Naive thymus-derived CD8-positive, alpha-beta T cell (primary cell): ENCODE results near the gene ZNF200. TPM values are rescaled to one million over a fixed set of nuclear protein-coding genes. Genes with fewer than 3 reads are reported as not detected.

Experiments used
- ATAC-seq, 2 donors: fragments of 150-1000 bp; cut with Tn5 transposase in 1 of 2; sonication (Bioruptor Pico), chemical (Tn5 transposase) in 1 of 2; 1 replicate in 1 of 2; 2 replicates in 1 of 2; pipeline ENCODE4 v1.10.0; 2021; ENCODE audit warnings: mild to moderate bottlenecking in 2 of 2, moderate library complexity in 2 of 2
- POLR2A ChIA-PET: fragments of 350-600 bp; sonication (Branson Sonifier 250); formaldehyde crosslinking; loops from one replicate; lab custom pipeline; 2021; ENCODE audit warnings: antibody characterized with exemption; lab: Charles Lee
- DNase-seq, 10 donors: peaks; one replicate each; pipeline versions ENCODE4 v3.0.0 to v3.0.0-alpha.2; 2020 to 2022
- H3K27ac Mint-ChIP-seq, 10 donors: one replicate each; pipeline ENCODE4 v1.8.0; 2020 to 2022; ENCODE audit warnings: mild to moderate bottlenecking in 10 of 10, mixed read lengths in 10 of 10, moderate library complexity in 4 of 10, inconsistent platforms in 1 of 10
- H3K27me3 Mint-ChIP-seq, 5 donors: one replicate each; pipeline ENCODE4 v1.8.0; 2021 to 2022; ENCODE audit warnings: mixed read lengths in 5 of 5
- H3K36me3 Mint-ChIP-seq, 3 donors: one replicate each; pipeline ENCODE4 v1.8.0; 2020 to 2022; ENCODE audit warnings: mixed read lengths in 3 of 3, mild to moderate bottlenecking in 2 of 3, inconsistent platforms in 1 of 3
- H3K4me1 Mint-ChIP-seq, 4 donors: one replicate each; pipeline ENCODE4 v1.8.0; 2021 to 2022; ENCODE audit warnings: mixed read lengths in 4 of 4
- H3K4me3 Mint-ChIP-seq, 10 donors: one replicate each; pipeline ENCODE4 v1.8.0; 2020 to 2022; ENCODE audit warnings: mild to moderate bottlenecking in 10 of 10, mixed read lengths in 10 of 10, moderate library complexity in 6 of 10, inconsistent platforms in 1 of 10
- H3K9me3 Mint-ChIP-seq, 9 donors: one replicate each; pipeline ENCODE4 v1.8.0; 2020 to 2022; ENCODE audit warnings: mixed read lengths in 9 of 9, mild to moderate bottlenecking in 3 of 9, inconsistent platforms in 1 of 9, moderate library complexity in 1 of 9
- polyA plus RNA-seq, 3 donors: library from polyadenylated mRNA; unstranded; fragments of 300-500 nt; fragmentation: Illumina TruSeq; gene quantifications; one replicate each; pipeline ENCODE4 v1.2.3, GENCODE V29; 2021
- total RNA-seq, 8 experiments: library from RNA in 2 of 8; stranded (reverse) in 2 of 8; gene quantifications; one replicate each; pipeline ENCODE4 v1.2.3 and lab custom pipeline; 2021 to 2026

ZNF200 gene
- total and polyA plus RNA-seq, 5 experiments from 2014 or later, result 6.8 to 25.8 (median 14.3) TPM

DNA sequence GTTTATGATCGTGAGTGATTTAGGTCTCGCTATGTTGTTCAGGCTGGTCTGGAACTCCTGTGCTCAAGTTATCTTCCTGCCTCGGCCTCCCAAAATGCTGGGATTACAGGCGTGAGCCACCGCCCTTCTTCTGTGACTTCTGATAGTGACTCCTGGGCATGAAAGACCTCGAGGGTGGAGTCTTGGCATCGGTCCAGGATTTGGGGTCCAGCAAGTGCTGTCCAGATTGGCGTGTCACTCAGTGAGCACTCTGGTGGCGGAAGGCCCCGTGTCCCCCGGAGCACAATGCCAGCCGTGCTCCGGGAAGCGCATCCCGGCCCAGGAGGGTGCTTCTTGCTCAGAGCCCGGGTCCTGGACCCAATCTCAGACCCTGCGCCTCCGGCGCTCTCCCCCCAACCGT is 40.2 kb downstream of the ZNF200 start:
- Mint-ChIP-seq H3K4me3 (no peak overlapping the region), H3K4me1 (peaks cover 9 to 17% (median 12%) of the 10 kb centered on the region in 4 donors), H3K9me3 (peaks cover 0 to 13% (median 0%) of the 10 kb centered on the region in 9 donors), H3K27me3 (peaks cover 30 to 69% (median 45%) of the 10 kb centered on the region in 5 donors), H3K27ac (no peak overlapping the region), H3K36me3 (peaks cover 2 to 7% (median 4%) of the 10 kb centered on the region in 3 donors)
- ATAC-seq, result no peak
- POLR2A ChIA-PET, result interaction anchor here (0.7 kb wide), 1 partner anchor 88 kb away, joined by 4 read pairs; no protein-coding TSS in a partner anchor
- DNase-seq, result no peak

DNA sequence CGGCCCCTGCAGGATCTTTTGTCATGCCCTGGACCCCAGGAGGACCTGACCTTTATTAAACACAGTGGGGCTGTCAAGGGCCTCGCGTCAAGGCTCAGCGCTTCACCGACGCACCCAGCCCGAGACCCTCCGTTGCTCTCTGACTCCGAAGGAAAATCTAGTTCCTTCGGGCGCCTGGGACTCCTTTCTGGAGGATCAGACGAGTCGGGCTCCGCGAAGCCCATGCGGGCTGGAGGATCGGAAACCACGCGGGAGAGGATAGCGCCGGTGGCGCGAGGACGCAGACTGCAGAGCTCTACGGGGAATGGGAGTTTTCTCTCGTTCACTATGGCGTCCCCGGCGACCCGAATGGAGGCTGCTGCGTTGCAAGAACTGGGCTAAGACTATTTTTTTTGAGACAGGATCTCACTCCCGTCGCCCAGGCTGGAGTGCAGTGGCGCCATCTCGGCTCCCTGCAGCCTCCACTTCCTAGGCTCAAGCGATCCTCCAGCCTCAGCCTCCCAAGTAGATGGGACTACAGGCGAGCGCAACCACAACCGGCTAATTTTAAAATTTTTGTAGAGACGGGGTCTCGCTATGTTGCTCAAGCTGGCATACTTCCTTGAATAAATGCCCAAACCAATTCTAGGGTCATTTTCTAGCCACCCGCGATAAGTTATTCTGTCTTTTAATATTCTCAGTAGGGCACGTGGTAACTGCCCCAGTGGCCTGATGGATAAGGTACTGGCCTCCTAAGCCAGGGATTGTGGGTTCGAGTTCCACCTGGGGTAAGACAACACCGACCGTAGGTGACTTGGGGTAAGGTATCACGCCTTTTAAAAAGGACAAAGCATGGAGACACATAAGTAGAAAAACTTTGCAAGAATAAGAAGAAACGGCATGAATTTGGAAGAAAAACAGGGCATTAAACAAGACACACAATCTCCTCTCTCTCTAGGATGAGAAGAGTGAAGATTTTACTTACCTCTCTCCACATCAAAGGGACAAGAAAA is 41.4 kb downstream of the ZNF200 start:
- POLR2A ChIA-PET, result interaction anchor here (0.8 to 1.7 kb wide), 2 partner anchors 11 to 22 kb away, joined by 3 to 6 read pairs; no protein-coding TSS in a partner anchor
- Mint-ChIP-seq H3K27me3 (peaks cover 31 to 80% (median 52%) of the 10 kb centered on the region in 5 donors), H3K4me1 (peaks cover 14 to 29% (median 24%) of the 10 kb centered on the region in 4 donors), H3K4me3 (no peak overlapping the region), H3K9me3 (peaks cover 0 to 13% (median 0%) of the 10 kb centered on the region in 9 donors), H3K27ac (no peak overlapping the region), H3K36me3 (peaks cover 2 to 7% (median 4%) of the 10 kb centered on the region in 3 donors)
- ATAC-seq (no peak), DNase-seq (no peak)

DNA sequence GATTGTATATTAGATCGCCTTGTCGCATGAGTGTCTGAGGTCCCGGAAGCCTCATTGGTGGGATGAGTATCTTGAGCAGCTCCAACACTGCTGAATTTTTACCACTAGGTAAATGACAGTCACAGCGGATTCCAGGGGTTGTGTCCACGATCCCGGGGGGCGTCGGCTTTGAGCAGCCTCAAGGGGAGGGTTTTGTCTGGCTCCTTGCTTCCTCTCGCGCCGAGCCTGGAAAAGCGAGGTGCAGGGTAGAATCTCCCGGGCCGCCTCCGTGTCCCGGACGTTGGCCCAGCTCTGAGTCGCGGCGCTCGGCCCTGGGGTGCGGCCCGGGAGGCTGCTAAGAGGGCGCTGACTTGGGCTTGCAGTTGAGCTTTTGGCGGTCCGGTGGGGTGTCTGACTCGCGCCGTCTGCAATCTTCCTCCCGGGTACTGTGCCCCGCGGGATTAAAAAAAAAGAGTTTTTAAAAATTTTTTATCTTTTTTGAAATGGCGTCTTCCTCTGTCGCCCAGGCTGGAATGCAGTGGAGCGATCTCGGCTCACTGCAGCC is 42.4 kb downstream of the ZNF200 start:
- Mint-ChIP-seq H3K4me3 (no peak overlapping the region), H3K27me3 (peaks cover 31 to 82% (median 53%) of the 10 kb centered on the region in 5 donors), H3K4me1 (peaks cover 18 to 37% (median 31%) of the 10 kb centered on the region in 4 donors), H3K9me3 (peaks cover 0 to 13% (median 2%) of the 10 kb centered on the region in 9 donors), H3K27ac (no peak overlapping the region), H3K36me3 (peaks cover 2 to 7% (median 4%) of the 10 kb centered on the region in 3 donors)
- DNase-seq, result no peak
- ATAC-seq, result no peak
- POLR2A ChIA-PET, result interaction anchor here (0.6 to 1.8 kb wide), 4 partner anchors 10 to 21 kb away, joined by 3 to 8 read pairs (median 4); no protein-coding TSS in a partner anchor

GRCh38 chr16:3190949-3191353 is 44.0 kb downstream of the ZNF200 start:
- DNase-seq (peak in 3 of 10 donors; percentile 27 to 46 (median 32)), ATAC-seq (peak; percentile 31 to 49)
- Mint-ChIP-seq H3K27ac (peak overlapping the region in 8 of 10 donors; percentile 0 to 57 (median 40)), H3K27me3 (peaks cover 35 to 88% (median 63%) of the 10 kb centered on the region in 5 donors), H3K36me3 (peaks cover 2 to 7% (median 4%) of the 10 kb centered on the region in 3 donors), H3K4me3 (peak overlapping the region; percentile 15 to 74 (median 58)), H3K4me1 (peaks cover 21 to 42% (median 34%) of the 10 kb centered on the region in 4 donors), H3K9me3 (peaks cover 0 to 21% (median 2%) of the 10 kb centered on the region in 9 donors)
- POLR2A ChIA-PET, result interaction anchor here (0.7 to 1.8 kb wide), 4 partner anchors 22 to 253 kb away, joined by 3 to 8 read pairs (median 4); no protein-coding TSS in a partner anchor

GRCh38 chr16:3189869-3190268 is 45.1 kb downstream of the ZNF200 start:
- peaks cover 21 to 42% (median 34%) of the 10 kb centered on the region in 4 donors for H3K4me1 Mint-ChIP-seq
- peak overlapping the region in 8 of 10 donors; percentile 20 to 76 (median 49) for H3K27ac Mint-ChIP-seq
- H3K9me3 Mint-ChIP-seq, result peaks cover 0 to 21% (median 2%) of the 10 kb centered on the region in 9 donors
- H3K4me3 Mint-ChIP-seq, result peak overlapping the region; percentile 61 to 86 (median 77)
- ATAC-seq (no peak), DNase-seq (no peak)
- POLR2A ChIA-PET, result interaction anchor here (0.5 to 2.9 kb wide), 6 partner anchors 16 to 87 kb away, joined by 3 to 13 read pairs (median 4); no protein-coding TSS in a partner anchor
- H3K36me3 Mint-ChIP-seq, result peaks cover 2 to 7% (median 4%) of the 10 kb centered on the region in 3 donors
- peaks cover 34 to 83% (median 62%) of the 10 kb centered on the region in 5 donors for H3K27me3 Mint-ChIP-seq

DNA sequence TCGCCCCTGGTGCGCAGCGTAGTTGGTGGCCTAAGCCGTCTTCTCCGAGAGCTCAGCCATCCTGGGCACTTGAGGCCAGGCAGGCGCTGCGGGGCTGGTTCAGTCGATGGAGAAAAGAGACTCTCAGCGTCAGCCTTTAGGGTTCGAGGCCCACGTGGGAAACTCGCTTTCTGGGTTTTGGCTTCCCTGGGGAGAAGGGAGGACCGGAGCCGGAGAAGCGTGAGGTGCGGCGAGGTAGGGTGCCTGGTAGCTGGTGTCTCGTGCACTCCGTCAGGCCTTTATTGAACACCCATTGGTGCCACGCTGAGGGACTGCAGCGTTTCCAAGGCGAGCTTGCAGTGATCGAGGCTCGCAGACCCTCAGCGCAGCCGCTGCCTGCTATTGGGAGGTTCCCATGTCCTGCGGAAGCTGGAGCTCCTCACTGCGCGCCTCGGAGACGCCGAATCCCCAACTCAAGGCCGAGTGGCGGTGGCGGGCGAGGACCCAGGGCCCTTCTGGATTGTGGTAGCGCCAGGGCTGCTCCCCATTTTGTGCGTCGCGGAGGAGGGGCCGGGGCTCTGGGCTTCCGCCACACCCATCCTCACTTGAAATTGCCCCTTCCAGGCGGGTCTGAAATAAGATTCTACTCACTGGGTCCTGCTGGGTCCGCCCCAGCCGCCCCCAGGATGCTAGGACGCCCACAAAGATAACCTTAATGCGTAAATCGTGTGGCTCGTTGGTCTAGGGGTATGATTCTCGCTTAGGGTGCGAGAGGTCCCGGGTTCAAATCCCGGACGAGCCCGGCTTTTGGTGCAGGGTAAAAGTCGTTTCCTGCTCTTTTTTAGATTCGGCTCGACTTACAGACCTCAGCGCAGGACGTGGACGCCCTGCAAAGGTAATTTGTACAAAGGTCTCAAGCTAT is 45.8 kb downstream of the ZNF200 start:
- peaks cover 0 to 25% (median 2%) of the 10 kb centered on the region in 9 donors for H3K9me3 Mint-ChIP-seq
- peak overlapping the region; percentile 6 to 81 (median 46) for H3K27ac Mint-ChIP-seq
- DNase-seq, result peak in 4 of 10 donors; percentile 27 to 43 (median 35)
- ATAC-seq, result peak; percentile 41 to 46
- H3K36me3 Mint-ChIP-seq, result peaks cover 2 to 8% (median 5%) of the 10 kb centered on the region in 3 donors
- peak overlapping the region; percentile 45 to 86 (median 76) for H3K4me3 Mint-ChIP-seq
- H3K4me1 Mint-ChIP-seq, result peaks cover 20 to 46% (median 36%) of the 10 kb centered on the region in 4 donors
- POLR2A ChIA-PET, result interaction anchor here (0.6 to 2.9 kb wide), 8 partner anchors 18 to 94 kb away, joined by 3 to 13 read pairs (median 4); partner anchors contain the start of gene ZNF263
- peaks cover 31 to 81% (median 59%) of the 10 kb centered on the region in 5 donors for H3K27me3 Mint-ChIP-seq

- Mint-ChIP-seq H3K27ac (peak overlapping the region in 3 of 10 donors; percentile 40 to 76 (median 60)), H3K4me1 (peaks cover 24 to 52% (median 42%) of the 10 kb centered on the region in 4 donors)
- ATAC-seq, result no peak
Measured at GRCh38 chr16:3188675-3188924, 46.4 kb downstream of the ZNF200 start.

GRCh38 chr16:3187798-3188674 is 46.9 kb downstream of the ZNF200 start, which contains the start of gene OR1F1:
Gene OR1F1 (plus strand): TSS chr16:3188204.
- POLR2A ChIA-PET, result interaction anchor here (0.5 to 2.9 kb wide), 12 partner anchors 21 to 271 kb away, joined by 3 to 13 read pairs (median 6); partner anchors contain the start of gene ZNF200
- Mint-ChIP-seq H3K27ac (peak within 1 kb of the TSS in 9 of 10 donors; percentile 43 to 96 (median 72)), H3K9me3 (peaks cover 0 to 24% (median 2%) of the 10 kb centered on the region in 9 donors), H3K4me3 (peak within 1 kb of the TSS; percentile 65 to 86 (median 78)), H3K36me3 (peaks cover 0 to 9% (median 4%) of the 10 kb centered on the region in 3 donors), H3K4me1 (peaks cover 28 to 58% (median 47%) of the 10 kb centered on the region in 4 donors), H3K27me3 (peaks cover 29 to 81% (median 60%) of the 10 kb centered on the region in 5 donors)
- DNase-seq (peak in 9 of 10 donors; percentile 31 to 77 (median 65)), ATAC-seq (peak; percentile 47 to 68)

More at GRCh38 chr16:3188675-3188924, 46.4 kb downstream of the ZNF200 start:
- POLR2A ChIA-PET, result interaction anchor here (0.6 to 2.9 kb wide), 7 partner anchors 18 to 95 kb away, joined by 3 to 13 read pairs (median 5); partner anchors contain the start of gene ZNF263
- DNase-seq, result no peak
- peaks cover 2 to 9% (median 4%) of the 10 kb centered on the region in 3 donors for H3K36me3 Mint-ChIP-seq
- peak overlapping the region in 8 of 10 donors; percentile 73 to 86 (median 77) for H3K4me3 Mint-ChIP-seq
- H3K9me3 Mint-ChIP-seq, result peaks cover 0 to 24% (median 2%) of the 10 kb centered on the region in 9 donors
- H3K27me3 Mint-ChIP-seq, result peaks cover 28 to 81% (median 59%) of the 10 kb centered on the region in 5 donors

DNA sequence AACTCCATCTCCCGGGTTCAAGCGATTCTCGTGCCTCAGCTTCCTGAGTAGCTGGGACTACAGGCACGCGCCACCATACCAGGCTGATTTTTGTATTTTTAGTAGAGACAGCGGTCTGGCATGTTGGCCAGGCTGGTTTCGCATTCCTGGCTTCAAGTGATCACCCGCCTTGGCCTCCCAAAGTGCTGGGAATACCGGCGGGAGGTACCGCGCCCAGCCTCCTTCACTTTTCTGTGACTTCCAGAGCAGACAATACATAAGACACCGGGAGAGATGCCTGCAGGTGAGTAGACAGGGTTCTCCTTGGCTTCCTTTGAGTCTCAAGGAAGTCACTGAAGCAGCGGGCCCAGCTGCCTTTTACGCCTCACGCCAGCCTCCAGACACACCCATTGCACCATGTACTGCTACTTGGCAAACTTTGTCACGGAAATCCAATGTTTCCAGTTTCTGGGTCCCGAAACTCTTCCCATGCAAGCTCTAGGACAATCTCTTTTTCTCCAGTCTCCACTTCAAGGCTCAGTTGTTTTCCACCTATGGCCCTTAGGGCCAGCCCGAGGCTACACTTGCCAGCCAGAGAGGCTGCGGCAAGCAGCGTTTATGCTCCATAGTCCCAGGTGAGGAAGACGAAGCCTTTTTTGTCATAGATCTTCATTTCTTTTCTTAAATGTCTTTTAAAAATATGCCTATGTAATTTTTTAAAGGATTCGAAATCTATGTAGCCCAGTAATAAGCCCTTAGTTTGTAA is 47.8 kb downstream of the ZNF200 start:
- H3K4me3 Mint-ChIP-seq, result peak overlapping the region in 5 of 10 donors; percentile 73 to 86 (median 81)
- peaks cover 31 to 66% (median 53%) of the 10 kb centered on the region in 4 donors for H3K4me1 Mint-ChIP-seq

More for the DNA sequence above, 47.8 kb downstream of the ZNF200 start:
- Mint-ChIP-seq H3K36me3 (peaks cover 0 to 9% (median 4%) of the 10 kb centered on the region in 3 donors), H3K27me3 (peaks cover 32 to 81% (median 66%) of the 10 kb centered on the region in 5 donors), H3K27ac (peak overlapping the region in 3 of 10 donors; percentile 35 to 96 (median 45)), H3K9me3 (peaks cover 0 to 22% (median 2%) of the 10 kb centered on the region in 9 donors)
- POLR2A ChIA-PET, result interaction anchor here (0.5 to 2.9 kb wide), 10 partner anchors 22 to 272 kb away, joined by 3 to 13 read pairs (median 4); partner anchors contain the start of gene ZNF200
- DNase-seq, result no peak
- no peak for ATAC-seq
